Small intestine (tissue), 7 donors: ENCODE measurements around the gene IQCE. TPM values are rescaled to one million over a fixed set of nuclear protein-coding genes. Genes with fewer than 3 reads are reported as not detected.
"Not testable (repeated sequence)": the region's sequence is repeated elsewhere in the genome, so short reads cannot be mapped to it uniquely, and the experiment has no call there.

Experiments used
- DNase-seq, 2 donors: peaks; one replicate each; pipeline versions ENCODE4 v3.0.0 to v3.0.0-alpha.2; 2013
- FAIRE-seq: peaks from 2 replicates; lab custom pipeline; 2012; peaks lifted over from hg19 to GRCh38; lab: Jason Lieb, UNC
- H3K27ac ChIP-seq, 3 donors: one replicate each; pipeline ENCODE4 v1.5.1; 2013; ENCODE audit warnings: low read length in 2 of 3, mild to moderate bottlenecking in 2 of 3, control low read depth in 1 of 3, inconsistent platforms in 1 of 3, low read depth in 1 of 3, moderate library complexity in 1 of 3
- H3K27me3 ChIP-seq, 3 donors: one replicate each; pipeline ENCODE4 v1.6.1; 2013; ENCODE audit warnings: low read length in 3 of 3, inconsistent platforms in 1 of 3; ENCODE audit not compliant: control insufficient read depth in 3 of 3, insufficient read depth in 3 of 3
- H3K36me3 ChIP-seq, 3 donors: one replicate each; pipeline ENCODE4 v1.6.1; 2013; ENCODE audit warnings: low read length in 3 of 3, inconsistent platforms in 1 of 3, low read depth in 1 of 3, mild to moderate bottlenecking in 1 of 3, moderate library complexity in 1 of 3; ENCODE audit not compliant: control insufficient read depth in 3 of 3, insufficient read depth in 2 of 3
- H3K4me1 ChIP-seq, 3 donors: one replicate each; pipeline ENCODE4 v1.6.1; 2013; ENCODE audit warnings: low read length in 2 of 3, inconsistent platforms in 1 of 3, low read depth in 1 of 3, mild to moderate bottlenecking in 1 of 3, moderate library complexity in 1 of 3; ENCODE audit not compliant: control insufficient read depth in 3 of 3, insufficient read depth in 2 of 3
- H3K4me3 ChIP-seq, 3 donors: one replicate each; pipeline ENCODE4 v1.5.1; 2013; ENCODE audit warnings: low read length in 3 of 3, control low read depth in 1 of 3, inconsistent platforms in 1 of 3, low read depth in 1 of 3, mild to moderate bottlenecking in 1 of 3, moderate library complexity in 1 of 3
- H3K9me3 ChIP-seq, 2 donors: one replicate each; pipeline ENCODE4 v1.6.1; 2013; ENCODE audit warnings: low read depth in 1 of 2, low read length in 1 of 2; ENCODE audit not compliant: control insufficient read depth in 2 of 2, insufficient read depth in 1 of 2
- WGBS, 3 donors: extraction: QIAGEN DNeasy Blood & Tissue Kit; methylation state at CpG; one replicate each; pipeline ENCODE4 v1.1.7; 2013; 5-methylcytosine and 5-hydroxymethylcytosine counted together
- polyA plus RNA-seq, 4 donors: library from polyadenylated mRNA; stranded (reverse) in 3 of 4; unstranded in 1 of 4; fragments of 200-250 nt in 3 of 4; fragments of 120-200 nt in 1 of 4; gene quantifications; one replicate each; pipeline versions ENCODE4 v1.2.1 to v1.2.3, GENCODE V29; 2013
- donor health status: healthy with polysubstance abuse.
- donor health status: control.
- donor health status: control.
- donor health status: Bipolar disorder and iron deficiency.
- donor health status: healthy.

IQCE gene
- polyA plus RNA-seq, 4 donors = 10.4 to 20.8 (median 15.5) TPM

DNA sequence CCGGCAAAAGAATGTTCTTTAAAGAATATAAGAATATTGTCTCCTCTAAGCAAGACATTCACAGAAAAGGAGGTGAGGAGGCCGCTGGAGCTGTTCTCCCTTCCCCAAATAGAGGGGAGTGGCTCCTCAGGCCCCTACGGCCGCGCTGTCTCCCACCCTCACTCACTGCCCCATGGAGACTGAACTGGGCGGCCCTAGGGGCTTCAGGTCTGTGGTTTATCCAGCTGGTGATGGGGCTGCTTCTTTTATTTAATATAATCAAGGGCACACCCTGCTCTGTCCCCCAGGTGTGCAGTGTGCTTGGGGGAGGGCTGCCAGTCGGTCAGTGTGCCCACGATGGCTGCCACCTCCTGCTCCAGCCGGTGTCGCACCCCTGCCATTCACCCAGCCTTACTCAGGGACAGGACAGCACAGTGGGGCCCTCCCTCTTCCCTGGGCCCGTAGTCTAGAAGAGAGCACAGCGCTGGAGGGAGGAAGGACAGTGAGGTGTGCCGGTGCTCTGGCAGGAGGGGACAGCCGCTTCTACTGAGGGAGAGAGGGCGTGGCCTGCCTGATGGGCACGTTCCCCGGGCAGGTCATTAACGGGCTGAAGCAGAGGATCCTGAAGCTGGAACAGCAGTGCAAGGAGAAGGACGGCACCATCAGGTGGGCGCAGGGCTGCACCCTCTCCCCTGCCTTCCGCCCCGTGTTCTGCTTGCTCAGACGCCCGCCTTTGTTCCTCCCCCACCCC lies 23.4 kb downstream of the IQCE start:
- H3K9me3 ChIP-seq = no peaks in the 10 kb centered on the region
- peaks cover 4 to 65% (median 10%) of the 10 kb centered on the region in 3 donors for H3K36me3 ChIP-seq
- H3K27ac ChIP-seq = no peak overlapping the region
- DNase-seq (no peak), FAIRE-seq (no peak)
- 73 to 85% (median 85%) methylated on average over 22 to 24 of the region's 24 CpGs for WGBS, 3 donors
- H3K4me3 ChIP-seq = no peak overlapping the region
- H3K4me1 ChIP-seq = no peaks in the 10 kb centered on the region
- no peaks in the 10 kb centered on the region for H3K27me3 ChIP-seq

DNA sequence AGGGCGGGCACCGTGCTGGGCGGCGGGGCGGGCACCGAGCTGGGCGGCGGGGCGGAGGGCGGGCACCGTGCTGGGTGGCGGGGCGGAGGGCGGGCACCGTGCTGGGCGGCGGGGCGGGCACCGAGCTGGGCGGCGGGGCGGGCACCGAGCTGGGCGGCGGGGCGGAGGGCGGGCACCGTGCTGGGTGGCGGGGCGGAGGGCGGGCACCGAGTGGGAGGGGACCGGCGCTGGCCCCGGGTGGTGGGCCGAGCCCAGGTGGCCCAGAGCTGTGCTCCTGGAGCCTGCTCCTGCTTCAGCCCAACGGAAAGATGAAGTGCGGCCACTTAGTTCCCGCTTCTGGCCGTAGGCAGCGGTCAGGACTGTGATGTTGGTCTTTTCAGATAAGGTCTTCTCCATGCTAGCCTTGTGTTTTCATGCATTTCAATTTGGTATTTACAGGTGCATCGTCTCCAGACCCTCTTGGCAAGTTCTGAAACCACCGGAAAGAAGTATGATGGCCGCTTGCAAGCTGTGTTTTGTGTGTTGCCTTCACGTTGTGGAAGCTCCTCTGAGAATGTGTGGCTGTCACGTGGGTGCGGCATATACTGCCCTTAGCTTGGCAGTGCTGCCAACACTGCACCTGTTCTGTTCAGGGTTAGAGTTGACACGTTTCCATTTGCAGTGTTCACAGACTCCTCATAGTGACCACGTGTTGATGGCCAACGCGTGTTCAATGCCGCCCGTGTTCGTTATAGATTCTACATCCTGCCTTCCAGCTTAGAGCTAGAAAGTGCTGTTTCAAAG lies 25.2 kb downstream of the IQCE start:
- WGBS, 3 donors = 90 to 94% (median 90%) methylated on average over 27 to 51 of the region's 54 CpGs

DNA sequence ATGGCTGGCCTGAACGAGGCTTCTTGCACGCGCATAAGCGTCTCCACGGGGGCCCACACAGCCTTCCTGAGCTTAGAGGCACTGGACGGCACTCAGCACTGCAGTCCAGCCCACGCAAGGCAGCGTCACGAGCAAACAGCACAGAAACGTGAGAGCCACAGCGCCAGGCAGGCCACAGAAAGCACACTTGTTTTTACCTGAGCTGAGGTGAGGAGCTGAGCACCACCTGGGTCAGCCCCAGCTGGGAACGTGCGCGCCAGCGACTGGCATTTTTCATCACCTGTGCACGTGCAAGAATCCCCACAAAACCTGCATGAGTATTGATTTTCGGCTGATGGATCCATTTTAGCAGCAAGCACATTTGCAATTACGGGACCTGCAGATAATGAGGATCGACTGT lies 26.7 kb downstream of the IQCE start:
- H3K4me1 ChIP-seq = no peaks in the 10 kb centered on the region

More for the DNA sequence above, 25.2 kb downstream of the IQCE start:
- Histone ChIP-seq H3K27ac (no peak overlapping the region), H3K27me3 (no peaks in the 10 kb centered on the region), H3K9me3 (no peaks in the 10 kb centered on the region), H3K36me3 (peaks cover 0 to 66% (median 12%) of the 10 kb centered on the region in 3 donors), H3K4me1 (no peaks in the 10 kb centered on the region), H3K4me3 (no peak overlapping the region)
- FAIRE-seq = no peak
- DNase-seq = no peak

DNA sequence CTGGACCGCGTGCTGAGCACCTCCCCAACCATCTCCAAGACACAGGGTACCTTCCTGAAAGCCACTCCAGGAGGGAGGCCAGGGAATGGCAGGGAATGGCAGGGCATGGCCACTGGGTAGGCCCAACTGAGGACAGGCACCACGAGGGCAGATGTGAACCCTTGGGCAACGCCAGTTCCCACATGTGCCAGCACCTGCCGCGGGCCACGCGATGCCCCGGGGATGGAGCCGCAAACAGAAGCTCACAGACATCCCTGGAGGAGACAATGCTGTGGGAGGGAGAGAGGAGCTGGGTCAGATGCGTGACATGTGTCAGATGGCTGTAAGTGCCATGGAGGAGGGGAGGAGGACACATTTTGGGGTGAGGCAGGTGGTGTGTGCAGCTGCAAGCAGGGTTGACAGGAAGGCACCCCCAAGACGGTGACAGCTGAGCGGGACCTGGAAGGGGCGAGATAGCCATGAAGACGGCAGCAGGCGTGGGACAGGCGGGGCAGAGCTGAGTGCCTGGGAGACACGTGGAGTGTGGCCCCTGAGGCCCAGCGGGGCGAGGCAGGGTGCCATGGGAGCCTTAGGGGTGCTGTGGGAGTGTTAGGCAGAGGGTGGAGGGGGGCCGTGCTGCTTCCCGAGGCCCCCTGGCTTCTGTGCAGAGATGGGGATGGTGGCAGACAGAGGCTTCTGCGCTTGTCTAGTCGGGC lies 27.7 kb downstream of the IQCE start:
- Histone ChIP-seq H3K9me3 (no peaks in the 10 kb centered on the region), H3K27ac (no peak overlapping the region), H3K4me1 (no peaks in the 10 kb centered on the region), H3K36me3 (peaks cover 0 to 78% (median 13%) of the 10 kb centered on the region in 3 donors), H3K27me3 (no peaks in the 10 kb centered on the region), H3K4me3 (no peak overlapping the region)
- no peak for DNase-seq
- 89 to 92% (median 89%) methylated on average over 24 of the region's 24 CpGs for WGBS, 3 donors
- no peak for FAIRE-seq

More for the DNA sequence above, 26.7 kb downstream of the IQCE start:
- no peak for DNase-seq
- no peaks in the 10 kb centered on the region for H3K27me3 ChIP-seq
- peaks cover 0 to 72% (median 14%) of the 10 kb centered on the region in 3 donors for H3K36me3 ChIP-seq
- no peak overlapping the region for H3K4me3 ChIP-seq
- H3K9me3 ChIP-seq = no peaks in the 10 kb centered on the region
- FAIRE-seq = no peak
- H3K27ac ChIP-seq = no peak overlapping the region
- WGBS, 3 donors = 87 to 91% (median 90%) methylated on average over 19 of the region's 19 CpGs

DNA sequence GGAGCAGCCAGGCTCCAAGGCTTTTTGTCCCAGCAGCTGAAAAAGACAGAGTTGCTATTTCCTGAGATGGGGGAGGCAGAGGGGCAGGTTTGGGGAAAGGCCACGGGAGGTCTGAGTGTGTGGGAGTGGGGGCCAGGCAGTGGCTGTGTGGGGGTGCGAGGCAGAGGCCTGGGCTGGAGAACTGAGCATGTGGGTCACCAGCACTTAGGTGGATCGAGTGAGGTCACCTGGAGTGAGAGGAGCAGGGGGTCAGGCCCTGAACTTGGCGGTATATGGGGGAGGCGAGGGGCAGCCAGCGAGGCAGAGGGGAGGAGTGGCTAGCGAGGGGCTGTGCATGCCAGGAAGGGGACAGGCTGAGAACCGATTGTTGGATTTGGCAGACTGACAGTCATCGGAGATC lies 28.4 kb downstream of the IQCE start:
- no peaks in the 10 kb centered on the region for H3K9me3 ChIP-seq
- DNase-seq (no peak), FAIRE-seq (no peak)
- peaks cover 0 to 79% (median 13%) of the 10 kb centered on the region in 3 donors for H3K36me3 ChIP-seq
- no peak overlapping the region for H3K4me3 ChIP-seq
- no peak overlapping the region for H3K27ac ChIP-seq
- no peaks in the 10 kb centered on the region for H3K27me3 ChIP-seq
- WGBS, 3 donors = 91 to 97% (median 96%) methylated on average over 9 of the region's 9 CpGs
- H3K4me1 ChIP-seq = no peaks in the 10 kb centered on the region

DNA sequence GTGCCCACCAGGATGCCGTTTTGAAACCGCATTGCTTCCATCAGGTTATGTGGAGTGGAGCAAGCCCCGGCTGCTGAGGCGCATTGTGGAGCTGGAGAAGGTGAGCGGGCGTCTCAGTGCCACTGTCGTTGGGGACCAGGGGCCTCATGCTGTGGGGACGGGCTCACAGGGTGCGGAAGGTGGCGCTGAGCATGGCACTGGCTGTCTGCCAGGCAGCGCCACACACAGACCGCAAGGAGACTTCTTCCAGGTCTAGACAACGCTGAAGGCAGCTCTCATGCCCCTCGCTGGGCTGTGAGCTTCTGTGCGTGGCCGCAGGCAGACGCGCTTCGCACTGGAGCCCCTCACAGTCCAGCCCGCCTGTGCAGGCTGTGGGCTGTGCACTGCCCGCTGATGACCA lies 29.0 kb downstream of the IQCE start:
- WGBS, 3 donors = 96 to 99% (median 97%) methylated on average over 21 of the region's 21 CpGs
- peaks cover 0 to 81% (median 13%) of the 10 kb centered on the region in 3 donors for H3K36me3 ChIP-seq
- H3K27me3 ChIP-seq = no peaks in the 10 kb centered on the region
- H3K4me3 ChIP-seq = no peak overlapping the region
- FAIRE-seq (no peak), DNase-seq (no peak)
- no peaks in the 10 kb centered on the region for H3K4me1 ChIP-seq
- H3K27ac ChIP-seq = no peak overlapping the region
- H3K9me3 ChIP-seq = no peaks in the 10 kb centered on the region

DNA sequence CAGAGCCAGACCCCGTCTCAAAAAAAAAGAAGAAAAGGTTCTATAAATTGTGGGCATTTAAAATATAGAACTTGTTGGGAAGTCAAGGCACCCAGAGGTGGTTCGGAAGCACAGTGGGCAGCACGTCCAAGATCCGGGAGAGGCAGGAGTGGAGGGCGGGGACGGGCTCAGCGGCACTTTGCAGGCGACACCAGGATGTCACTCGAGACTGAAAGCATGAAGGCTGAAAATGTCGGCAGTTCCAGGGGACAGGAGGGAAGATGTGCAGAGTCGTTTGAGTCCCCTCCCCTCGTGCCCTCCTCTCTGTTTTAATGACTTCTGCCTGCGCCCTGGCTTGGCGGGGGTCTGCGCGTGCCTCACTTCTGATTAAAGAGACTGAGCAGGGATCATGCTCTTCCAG lies 30.6 kb downstream of the IQCE start:
- Histone ChIP-seq H3K27me3 (no peaks in the 10 kb centered on the region), H3K4me3 (no peak overlapping the region), H3K27ac (no peak overlapping the region), H3K4me1 (no peaks in the 10 kb centered on the region), H3K36me3 (peaks cover 5 to 90% (median 19%) of the 10 kb centered on the region in 3 donors), H3K9me3 (no peaks in the 10 kb centered on the region)
- WGBS, 3 donors = 92 to 96% (median 93%) methylated on average over 16 of the region's 16 CpGs
- DNase-seq (no peak), FAIRE-seq (no peak)

DNA sequence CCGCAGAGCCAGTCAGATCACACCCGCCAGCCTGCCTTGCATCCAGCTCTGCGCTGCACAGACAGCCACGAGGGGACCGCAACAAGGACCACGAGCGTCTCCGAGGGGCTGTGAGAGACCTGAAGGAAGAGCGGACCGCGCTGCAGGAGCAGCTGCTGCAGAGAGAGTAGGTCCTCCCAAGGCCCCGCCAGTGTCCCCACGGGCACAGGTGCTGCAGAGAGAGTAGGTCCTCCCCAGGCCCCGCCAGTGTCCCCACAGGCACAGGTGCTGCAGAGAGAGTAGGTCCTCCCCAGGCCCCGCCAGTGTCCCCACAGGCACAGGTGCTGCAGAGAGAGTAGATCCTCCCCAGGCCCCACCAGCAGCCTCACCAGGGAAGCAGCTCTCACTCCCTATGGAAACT lies 31.2 kb downstream of the IQCE start:
- peaks cover 8 to 90% (median 19%) of the 10 kb centered on the region in 3 donors for H3K36me3 ChIP-seq
- FAIRE-seq = not testable (repeated sequence)
- WGBS, 3 donors = 90 to 95% (median 94%) methylated on average over 12 to 15 of the region's 15 CpGs

More for the DNA sequence above, 31.2 kb downstream of the IQCE start:
- not testable (repeated sequence) for H3K4me3 ChIP-seq, H3K27ac ChIP-seq, H3K4me1 ChIP-seq, DNase-seq, H3K27me3 ChIP-seq, H3K9me3 ChIP-seq
